IgD-negative memory B cell (primary cell): ENCODE measurements around the gene ABCB9. TPM values are rescaled to one million over a fixed set of nuclear protein-coding genes. Genes with fewer than 3 reads are reported as not detected.

Experiments used
- H3K27ac Mint-ChIP-seq, 3 donors: one replicate each; pipeline ENCODE4 v1.8.0; 2020 to 2022; ENCODE audit warnings: mild to moderate bottlenecking in 3 of 3, mixed read lengths in 3 of 3, moderate library complexity in 1 of 3
- H3K27me3 Mint-ChIP-seq: one replicate; pipeline ENCODE4 v1.8.0; 2021; ENCODE audit warnings: mixed read lengths
- H3K36me3 Mint-ChIP-seq: one replicate; pipeline ENCODE4 v1.8.0; 2020; ENCODE audit warnings: mild to moderate bottlenecking, mixed read lengths
- H3K4me1 Mint-ChIP-seq, 3 donors: one replicate each; pipeline ENCODE4 v1.8.0; 2020 to 2022; ENCODE audit warnings: mixed read lengths in 3 of 3, mild to moderate bottlenecking in 1 of 3
- H3K4me3 Mint-ChIP-seq, 4 donors: one replicate each; pipeline ENCODE4 v1.8.0; 2020 to 2022; ENCODE audit warnings: mild to moderate bottlenecking in 4 of 4, mixed read lengths in 4 of 4, moderate library complexity in 3 of 4
- H3K9me3 Mint-ChIP-seq, 3 donors: one replicate each; pipeline ENCODE4 v1.8.0; 2020 to 2021; ENCODE audit warnings: mixed read lengths in 3 of 3, mild to moderate bottlenecking in 1 of 3
- polyA plus RNA-seq: library from polyadenylated mRNA; unstranded; fragments of 300-500 nt; fragmentation: Illumina TruSeq; gene quantifications from one replicate; pipeline ENCODE4 v1.2.3, GENCODE V29; 2021

The ABCB9 gene
- polyA plus RNA-seq, 1 donor from 2014 or later = 0.93 TPM

DNA sequence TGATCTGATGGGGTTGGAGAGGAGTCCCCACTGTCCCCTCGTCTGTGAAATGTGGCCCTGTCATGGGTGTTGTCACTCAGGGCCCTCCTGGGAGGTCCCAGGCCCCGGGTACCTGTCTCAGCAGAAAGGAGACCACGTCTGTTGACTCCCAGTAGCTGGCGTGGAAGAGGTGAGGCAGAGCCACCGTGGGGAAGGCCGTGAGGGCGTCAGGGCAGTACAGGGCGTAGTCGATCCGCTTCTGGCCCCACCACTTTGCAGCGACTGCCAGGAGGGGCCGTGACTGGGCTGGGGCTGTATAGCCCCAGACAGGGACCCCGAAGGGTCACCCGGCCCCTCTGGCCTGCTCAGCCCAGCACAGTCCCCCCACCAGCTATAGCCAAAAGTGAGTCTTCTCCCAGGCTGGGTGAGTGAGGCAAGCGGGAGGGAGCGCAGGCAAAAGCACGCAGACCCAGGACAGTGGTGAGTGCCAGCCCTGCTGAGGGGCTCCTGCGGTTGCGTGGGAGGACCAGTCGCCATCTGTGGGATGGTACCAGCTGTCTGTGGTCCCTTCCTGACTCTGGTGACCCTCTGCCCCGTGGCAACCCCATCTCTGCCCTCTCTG lies 22.4 kb upstream of the ABCB9 start:
- Mint-ChIP-seq H3K4me1 (peaks cover 3 to 9% (median 7%) of the 10 kb centered on the region in 3 donors), H3K36me3 (no peaks in the 10 kb centered on the region), H3K9me3 (no peaks in the 10 kb centered on the region)

DNA sequence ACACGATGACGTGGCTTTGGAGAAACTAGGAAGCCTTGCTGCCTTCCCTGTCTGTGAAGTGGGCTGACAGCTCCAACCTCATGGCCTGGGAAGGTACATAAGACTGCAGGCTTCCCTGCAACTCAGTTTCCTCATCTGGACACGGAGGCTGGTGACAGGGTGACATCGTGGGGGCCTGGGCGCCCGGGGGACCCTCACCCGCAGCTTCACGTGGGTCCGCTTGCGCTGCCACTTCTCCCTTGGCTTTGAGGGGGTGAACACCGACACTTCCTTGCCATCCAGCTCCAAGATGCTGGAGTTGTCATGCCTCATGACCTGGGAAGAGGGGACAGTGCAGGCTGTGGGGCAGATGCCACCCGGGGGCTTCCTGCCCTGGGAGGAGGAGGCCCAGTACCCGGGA lies 21.8 kb upstream of the ABCB9 start:
- Mint-ChIP-seq H3K4me1 (peaks cover 3 to 10% (median 4%) of the 10 kb centered on the region in 3 donors), H3K36me3 (no peaks in the 10 kb centered on the region), H3K27me3 (no peaks in the 10 kb centered on the region), H3K9me3 (no peaks in the 10 kb centered on the region), H3K4me3 (no peak overlapping the region), H3K27ac (no peak overlapping the region)

More for the DNA sequence above, 22.4 kb upstream of the ABCB9 start:
- Mint-ChIP-seq H3K4me3 (no peak overlapping the region), H3K27me3 (no peaks in the 10 kb centered on the region), H3K27ac (no peak overlapping the region)

DNA sequence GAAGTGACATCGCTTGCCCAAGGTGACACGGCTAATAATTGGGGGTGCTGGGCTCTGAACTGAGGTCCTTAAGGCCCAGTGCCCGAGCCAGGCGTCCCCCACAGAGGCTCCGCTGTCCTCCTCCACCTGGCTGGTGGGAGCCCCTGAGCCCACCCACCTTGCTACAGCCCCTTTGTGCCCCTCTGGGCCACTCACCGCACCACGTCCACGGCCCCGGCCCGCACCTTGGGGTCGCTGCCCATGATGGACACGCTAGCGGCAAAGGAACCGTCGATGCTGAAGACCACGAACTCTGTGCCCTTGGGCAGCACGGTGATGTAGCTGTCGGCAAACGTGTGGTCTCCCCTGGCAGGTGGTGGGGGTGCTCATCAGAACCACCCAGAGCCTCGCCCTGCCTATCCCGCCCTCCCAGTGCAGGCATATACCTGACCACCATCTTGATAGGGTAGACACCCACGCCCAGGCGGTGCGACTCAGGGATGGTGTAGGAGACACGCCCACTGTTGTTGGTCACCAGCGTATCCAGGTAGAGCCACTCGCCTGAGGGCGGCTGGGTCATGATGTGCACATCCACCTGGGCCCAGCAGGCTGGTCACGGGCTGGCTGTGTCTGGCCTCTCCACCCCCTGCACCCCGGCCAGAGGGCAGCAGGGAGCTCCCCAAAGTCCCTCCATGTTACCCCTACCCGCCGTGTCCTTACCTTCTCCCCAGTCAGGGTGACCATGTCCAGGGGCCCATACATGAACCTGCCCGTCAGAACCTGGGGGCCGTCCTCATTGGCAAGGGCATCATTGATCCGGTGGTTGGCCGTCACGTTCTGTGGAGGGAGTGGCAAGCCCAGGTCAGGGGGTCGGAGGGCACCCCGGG lies 21.1 kb upstream of the ABCB9 start:
- H3K4me1 Mint-ChIP-seq = peaks cover 3 to 10% (median 4%) of the 10 kb centered on the region in 3 donors
- H3K9me3 Mint-ChIP-seq = no peaks in the 10 kb centered on the region
- no peaks in the 10 kb centered on the region for H3K36me3 Mint-ChIP-seq
- H3K27ac Mint-ChIP-seq = no peak overlapping the region
- H3K4me3 Mint-ChIP-seq = no peak overlapping the region
- H3K27me3 Mint-ChIP-seq = no peaks in the 10 kb centered on the region

DNA sequence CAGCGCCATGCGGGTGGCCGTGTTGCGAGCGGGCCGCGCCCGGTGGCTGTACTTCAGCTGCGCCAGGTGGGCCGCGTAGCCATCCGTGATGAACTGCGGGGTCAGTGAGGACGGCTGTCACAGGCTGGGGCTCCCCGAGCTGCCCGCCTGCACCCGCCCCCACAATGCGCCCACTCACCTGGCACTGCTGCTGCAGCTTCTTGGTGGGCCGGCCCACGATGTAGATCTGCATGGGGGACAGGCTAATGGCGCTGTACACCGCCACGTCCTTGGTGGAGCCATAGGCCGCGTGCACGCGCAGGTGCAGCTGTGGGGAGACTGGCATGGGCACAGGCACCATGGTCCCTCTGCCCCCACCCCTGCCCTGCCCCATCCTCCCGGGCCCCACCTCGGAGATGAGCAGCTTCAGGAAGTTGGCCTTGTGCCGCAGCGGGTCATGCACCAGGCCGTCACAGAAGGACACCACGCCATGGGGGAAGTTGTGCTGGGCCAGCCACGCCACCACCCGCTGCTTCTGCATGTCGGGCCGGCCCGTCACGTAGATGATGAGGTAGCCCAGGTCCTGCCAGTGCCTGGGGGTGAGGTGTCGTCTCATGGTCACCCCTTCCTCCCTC lies 20.1 kb upstream of the ABCB9 start:
- no peak overlapping the region for H3K4me3 Mint-ChIP-seq
- no peak overlapping the region for H3K27ac Mint-ChIP-seq
- H3K27me3 Mint-ChIP-seq = no peaks in the 10 kb centered on the region
- no peaks in the 10 kb centered on the region for H3K9me3 Mint-ChIP-seq
- H3K4me1 Mint-ChIP-seq = peaks cover 3 to 13% (median 6%) of the 10 kb centered on the region in 3 donors
- H3K36me3 Mint-ChIP-seq = no peaks in the 10 kb centered on the region

DNA sequence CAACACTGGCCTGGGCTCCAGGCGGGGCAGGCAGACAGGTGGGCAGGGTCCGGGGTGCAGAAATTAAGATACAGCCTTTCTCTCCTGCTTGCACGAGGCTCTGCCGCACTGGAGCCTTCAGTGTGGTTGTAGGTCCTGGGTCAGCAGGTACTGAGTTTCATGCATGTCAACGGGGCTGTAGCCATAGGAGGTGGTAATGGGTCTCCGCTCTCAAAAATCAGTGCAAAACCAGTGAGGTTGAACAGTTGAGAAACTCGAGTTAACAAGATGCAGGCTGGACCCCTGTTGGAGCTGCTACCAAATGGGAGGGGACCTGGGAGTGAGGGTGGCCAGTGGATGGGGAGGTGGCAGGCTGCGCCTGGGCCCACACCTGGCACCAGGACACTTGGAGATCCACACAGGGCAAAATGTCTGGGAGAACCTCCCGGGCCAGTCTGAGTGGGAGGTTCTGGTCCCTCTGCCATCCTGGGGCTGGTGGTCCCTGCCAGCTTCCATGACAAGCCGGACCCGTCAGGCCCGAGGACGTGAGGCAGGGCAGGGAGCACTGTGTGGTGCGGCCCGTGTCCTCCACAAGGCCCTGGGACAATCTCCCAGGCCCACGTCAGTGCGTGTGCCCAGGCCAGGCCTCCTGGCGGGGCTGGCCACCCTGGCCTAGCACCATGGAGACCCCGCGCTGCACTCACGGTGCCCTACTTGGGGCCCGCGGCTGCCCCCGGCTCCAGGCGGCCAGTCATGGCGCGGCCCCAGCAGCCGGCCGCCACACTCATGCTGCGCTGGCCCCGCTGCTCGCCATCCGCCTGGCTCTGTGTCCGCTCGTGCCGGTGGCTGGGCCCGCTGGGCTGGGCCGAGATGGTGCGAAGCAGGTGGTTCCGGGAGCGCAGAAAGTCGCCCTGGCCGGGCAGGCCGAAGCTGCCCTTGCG lies 19.3 kb upstream of the ABCB9 start:
- Mint-ChIP-seq H3K36me3 (no peaks in the 10 kb centered on the region), H3K27ac (peak overlapping the region in 1 of 3 donors; percentile 48), H3K27me3 (no peaks in the 10 kb centered on the region), H3K4me1 (peaks cover 3 to 13% (median 6%) of the 10 kb centered on the region in 3 donors), H3K4me3 (peak overlapping the region in 2 of 4 donors; percentile 33 to 67), H3K9me3 (no peaks in the 10 kb centered on the region)

DNA sequence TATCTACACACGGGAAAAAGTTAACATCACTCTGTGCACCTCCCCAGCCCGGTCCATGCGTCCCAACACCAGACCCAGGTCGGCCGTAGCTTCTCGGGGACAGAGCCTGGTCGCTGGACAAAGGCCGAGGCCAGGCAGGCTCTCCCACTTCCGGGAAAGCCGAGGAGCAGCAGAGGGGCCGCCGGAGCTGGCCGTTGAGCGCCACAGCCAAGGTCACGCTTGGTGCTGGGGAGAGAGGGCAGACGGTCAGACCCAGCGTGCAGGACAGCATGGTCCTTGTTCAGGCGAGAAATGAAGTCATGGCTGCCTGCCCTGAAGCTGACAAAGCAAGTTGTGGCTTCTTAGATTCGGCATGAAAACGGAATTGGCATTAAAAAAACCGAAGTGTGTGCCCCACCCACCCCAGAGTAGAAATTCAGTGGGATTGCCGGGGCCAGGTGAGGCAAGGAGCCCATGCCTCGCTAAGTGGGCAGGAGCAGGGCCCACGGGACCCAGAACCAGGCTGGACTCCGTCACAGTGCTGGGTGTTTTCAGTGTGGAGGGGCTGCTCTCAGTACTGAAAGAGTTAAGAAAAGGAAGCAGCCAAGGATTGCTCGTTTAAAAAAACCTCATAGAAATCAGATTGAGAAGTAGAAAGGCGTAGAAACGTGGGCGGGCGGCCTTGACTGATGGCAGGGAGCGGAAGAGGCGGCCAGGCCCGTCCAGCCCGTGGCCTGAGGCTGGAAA lies 18.5 kb upstream of the ABCB9 start:
- Mint-ChIP-seq H3K27me3 (no peaks in the 10 kb centered on the region), H3K36me3 (no peaks in the 10 kb centered on the region), H3K9me3 (no peaks in the 10 kb centered on the region), H3K4me1 (peaks cover 6 to 15% (median 7%) of the 10 kb centered on the region in 3 donors), H3K27ac (peak overlapping the region in 2 of 3 donors; percentile 48 to 76), H3K4me3 (peak overlapping the region in 2 of 4 donors; percentile 33 to 67)

DNA sequence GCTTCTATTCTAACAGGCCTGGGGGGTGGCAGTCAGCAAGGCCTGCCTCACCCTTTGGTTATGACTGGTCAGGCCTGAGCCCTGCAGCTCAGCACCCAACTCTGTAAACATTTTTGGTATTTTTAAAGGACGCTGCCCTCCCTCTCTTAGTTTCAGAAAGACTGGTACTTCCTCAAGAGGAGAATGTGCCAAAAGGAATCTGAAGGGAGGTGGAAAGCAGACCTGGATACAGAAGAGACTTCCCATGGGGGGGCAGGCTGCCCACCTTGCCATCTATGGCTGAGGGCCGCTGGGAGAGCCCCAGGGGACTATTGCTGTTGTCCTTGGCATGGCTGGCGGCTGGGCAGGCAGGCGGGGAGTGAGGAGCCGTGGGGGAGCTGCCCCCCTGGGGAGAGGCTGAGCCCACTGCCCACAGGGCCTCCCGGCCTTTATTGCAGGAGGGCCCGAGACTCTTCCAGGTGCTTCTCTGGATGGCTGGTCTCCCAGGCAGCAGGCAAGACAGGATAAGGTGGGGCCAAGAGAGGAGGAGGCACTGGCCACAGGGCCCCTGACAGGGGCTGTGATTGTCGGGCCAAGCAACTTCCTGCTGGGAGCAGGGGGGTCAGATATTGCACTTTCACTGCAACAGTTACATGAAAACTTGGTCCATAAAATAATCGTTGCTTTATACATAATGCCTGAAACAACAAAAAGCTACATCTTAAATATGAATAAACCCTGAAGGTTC lies 17.7 kb upstream of the ABCB9 start:
- no peaks in the 10 kb centered on the region for H3K27me3 Mint-ChIP-seq
- H3K4me1 Mint-ChIP-seq = peaks cover 6 to 18% (median 7%) of the 10 kb centered on the region in 3 donors
- H3K36me3 Mint-ChIP-seq = no peaks in the 10 kb centered on the region
- H3K4me3 Mint-ChIP-seq = peak overlapping the region; percentile 12 to 67 (median 48)
- H3K27ac Mint-ChIP-seq = peak overlapping the region in 2 of 3 donors; percentile 48 to 76
- no peaks in the 10 kb centered on the region for H3K9me3 Mint-ChIP-seq

DNA sequence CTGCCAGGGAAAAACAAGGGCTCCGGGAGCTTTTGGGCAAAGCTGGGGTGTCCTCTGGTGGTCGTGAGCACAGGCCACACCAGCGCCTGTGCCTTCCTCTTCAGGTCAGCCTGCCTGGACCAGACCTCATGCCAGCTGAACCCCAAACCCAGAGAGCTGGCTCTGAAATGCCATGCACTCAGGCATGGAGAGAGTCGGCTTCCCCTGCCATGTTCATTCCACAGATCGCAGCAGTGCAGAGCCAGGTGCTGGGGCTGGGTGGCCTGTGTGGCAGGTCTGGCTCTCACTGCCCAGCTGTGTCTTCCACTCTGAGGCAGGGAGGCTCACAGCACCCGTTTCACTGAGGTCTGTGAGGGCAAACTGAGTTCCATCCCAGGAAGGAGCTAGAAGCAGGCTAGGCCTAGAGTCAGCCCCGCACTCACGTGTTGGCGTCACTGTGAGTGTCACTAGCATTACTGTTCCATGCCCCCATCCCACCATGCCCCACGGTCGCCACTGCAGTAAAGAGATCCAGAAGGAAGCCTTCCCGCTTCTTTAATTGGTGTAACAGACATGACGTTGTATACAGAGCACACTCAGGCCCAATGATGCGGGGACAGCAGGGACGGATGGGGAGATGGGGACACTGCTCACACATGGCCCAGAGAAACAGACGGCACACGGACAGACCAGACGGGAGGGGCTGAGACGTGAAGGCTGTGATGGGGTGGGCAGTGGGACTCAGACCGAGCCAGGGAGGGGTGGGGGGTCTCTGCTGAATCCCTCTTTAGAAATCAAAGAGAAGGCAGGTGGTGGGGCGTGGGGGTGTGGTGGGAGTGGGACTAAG lies 16.9 kb upstream of the ABCB9 start:
- peak overlapping the region; percentile 28 to 73 (median 70) for H3K27ac Mint-ChIP-seq

DNA sequence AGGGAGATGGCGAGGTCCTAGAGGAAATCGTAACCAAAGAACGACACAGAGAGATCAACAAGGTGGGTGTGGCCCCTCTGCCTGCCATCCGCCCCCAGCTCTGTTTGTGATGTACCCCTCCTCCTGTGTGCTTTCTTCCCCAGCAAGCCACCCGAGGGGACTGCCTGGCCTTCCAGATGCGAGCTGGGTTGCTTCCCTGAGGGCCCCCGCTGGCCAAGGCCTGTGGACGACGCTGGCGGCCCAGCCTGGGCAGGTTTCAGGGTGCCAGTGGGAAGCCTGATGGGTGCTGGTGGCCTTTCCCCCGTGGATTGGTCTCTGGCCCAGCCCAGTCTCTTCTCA lies 16.2 kb upstream of the ABCB9 start:
- Mint-ChIP-seq H3K4me3 (peak overlapping the region; percentile 17 to 99 (median 65)), H3K36me3 (no peaks in the 10 kb centered on the region), H3K4me1 (peaks cover 7 to 22% (median 9%) of the 10 kb centered on the region in 3 donors)

More for the DNA sequence above, 16.9 kb upstream of the ABCB9 start:
- Mint-ChIP-seq H3K4me3 (peak overlapping the region; percentile 28 to 70 (median 56)), H3K36me3 (no peaks in the 10 kb centered on the region), H3K9me3 (no peaks in the 10 kb centered on the region), H3K27me3 (no peaks in the 10 kb centered on the region), H3K4me1 (peaks cover 7 to 20% (median 7%) of the 10 kb centered on the region in 3 donors)

DNA sequence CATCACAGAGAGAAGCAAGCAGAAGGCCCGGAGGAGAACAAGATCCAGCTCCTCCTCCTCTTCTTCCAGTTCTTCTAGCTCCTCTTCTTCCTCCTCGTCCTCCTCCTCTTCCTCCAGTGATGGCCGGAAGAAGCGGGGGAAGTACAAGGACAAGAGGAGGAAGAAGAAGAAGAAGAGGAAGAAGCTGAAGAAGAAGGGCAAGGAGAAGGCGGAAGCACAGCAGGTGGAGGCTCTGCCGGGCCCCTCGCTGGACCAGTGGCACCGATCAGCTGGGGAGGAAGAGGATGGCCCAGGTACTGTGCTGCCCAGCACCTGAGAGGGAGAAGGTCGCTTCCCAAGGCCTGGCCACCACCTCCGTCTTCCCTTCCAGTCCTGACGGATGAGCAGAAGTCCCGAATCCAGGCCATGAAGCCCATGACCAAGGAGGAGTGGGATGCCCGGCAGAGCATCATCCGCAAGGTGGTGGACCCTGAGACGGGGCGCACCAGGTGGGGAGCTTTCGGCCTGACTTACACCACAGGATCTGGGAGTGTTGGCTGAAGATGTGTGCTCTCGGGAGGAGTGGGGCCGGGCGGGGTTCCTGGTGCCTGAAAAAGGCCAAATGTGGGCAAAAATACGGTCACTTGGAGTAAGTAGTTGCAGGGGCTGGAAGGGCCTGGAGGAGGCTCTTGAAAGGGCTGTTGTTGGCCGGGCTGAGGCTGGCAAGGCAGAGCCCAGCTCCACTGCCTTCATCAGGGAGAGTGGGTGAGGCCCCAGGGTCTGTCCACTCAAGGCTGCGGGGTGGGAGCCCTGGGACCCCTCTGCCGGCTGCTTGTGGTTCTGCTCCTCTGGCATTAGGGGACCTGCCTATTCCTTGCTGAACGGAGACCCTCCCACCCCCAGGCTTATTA lies 15.6 kb upstream of the ABCB9 start:
- H3K27me3 Mint-ChIP-seq = no peaks in the 10 kb centered on the region
- H3K4me3 Mint-ChIP-seq = peak overlapping the region; percentile 90 to 99 (median 96)
- no peaks in the 10 kb centered on the region for H3K9me3 Mint-ChIP-seq
- H3K4me1 Mint-ChIP-seq = peaks cover 7 to 25% (median 9%) of the 10 kb centered on the region in 3 donors
- H3K36me3 Mint-ChIP-seq = no peaks in the 10 kb centered on the region
- peak overlapping the region in 2 of 3 donors; percentile 39 to 89 for H3K27ac Mint-ChIP-seq

More for the DNA sequence above, 16.2 kb upstream of the ABCB9 start:
- H3K9me3 Mint-ChIP-seq = no peaks in the 10 kb centered on the region
- no peak overlapping the region for H3K27ac Mint-ChIP-seq
- no peaks in the 10 kb centered on the region for H3K27me3 Mint-ChIP-seq

DNA sequence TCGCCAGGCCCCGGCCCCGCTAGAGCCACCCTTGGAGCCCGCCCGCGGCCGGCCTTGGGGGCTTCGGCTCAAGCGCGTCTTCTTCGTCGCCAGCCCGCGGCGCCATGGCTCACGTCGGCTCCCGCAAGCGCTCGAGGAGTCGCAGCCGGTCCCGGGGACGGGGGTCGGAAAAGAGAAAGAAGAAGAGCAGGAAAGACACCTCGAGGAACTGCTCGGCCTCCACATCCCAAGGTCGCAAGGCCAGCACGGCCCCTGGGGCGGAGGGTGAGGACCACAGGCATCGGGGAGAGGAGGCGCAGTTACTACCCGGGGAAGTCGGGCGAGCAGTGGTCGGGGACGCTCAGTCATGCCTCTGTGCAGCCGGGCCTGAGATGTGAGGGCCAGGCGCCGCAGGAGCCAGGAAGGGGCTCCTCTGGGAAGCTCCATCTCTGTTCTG lies 14.8 kb upstream of the ABCB9 start:
- peak overlapping the region; percentile 90 to 99 (median 96) for H3K4me3 Mint-ChIP-seq
- H3K9me3 Mint-ChIP-seq = no peaks in the 10 kb centered on the region
- H3K27ac Mint-ChIP-seq = peak overlapping the region in 2 of 3 donors; percentile 39 to 89
- H3K27me3 Mint-ChIP-seq = no peaks in the 10 kb centered on the region
- H3K4me1 Mint-ChIP-seq = peaks cover 7 to 29% (median 9%) of the 10 kb centered on the region in 3 donors
- H3K36me3 Mint-ChIP-seq = no peaks in the 10 kb centered on the region
